Right lobe of liver (tissue), 4 donors: Measurements from ENCODE around the gene HNRNPDL.

Experiments
- POLR2A ChIP-seq: fragments of 450-650 bp; IDR thresholded peaks from one replicate; pipeline ENCODE4 v1.6.1; 2017; ENCODE audit warnings: antibody characterized with exemption, mild to moderate bottlenecking
- TF ChIP-seq, protein P1 (sequence below), 4 donors: fragments of 200-600 bp in 3 of 4; fragments of 450-650 bp in 1 of 4; IDR thresholded peaks; one replicate each; pipeline versions ENCODE4 v1.5.1 to v1.8.0; 2016 to 2022; ENCODE audit warnings: antibody characterized with exemption in 4 of 4, mild to moderate bottlenecking in 2 of 4
- donor health status: DM: no; HTN: no; CAD: no.
- donor health status: DM: no; HTN: no; CAD: no.
- donor health status: DM: no; HTN: yes; CAD: no.

DNA sequence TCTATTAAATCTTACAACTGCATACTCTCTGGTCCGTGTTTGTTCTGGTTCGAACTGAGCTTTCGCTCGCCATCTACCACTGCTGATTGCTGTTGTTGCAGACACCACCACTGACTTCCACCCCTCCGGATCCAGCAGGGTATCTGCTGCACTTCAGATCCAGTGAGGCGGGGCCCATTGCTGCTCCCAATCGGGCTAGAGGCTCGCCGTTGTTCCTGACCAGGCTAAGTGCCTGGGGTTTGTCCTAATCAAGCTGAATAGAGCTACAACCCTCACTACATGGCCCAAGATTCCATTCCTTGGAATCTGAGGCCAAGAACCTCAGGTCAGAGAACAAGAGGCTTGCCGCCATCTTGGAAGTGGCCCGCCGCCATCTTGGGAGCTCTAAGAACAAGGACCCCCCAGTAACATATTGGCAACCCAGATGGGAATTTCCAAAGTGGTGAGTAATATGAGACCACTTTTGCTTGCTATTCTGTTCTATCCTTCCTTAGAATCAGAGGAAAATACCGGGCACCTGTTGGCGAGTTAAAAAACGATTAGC is 43.4 kb upstream of the HNRNPDL start:
- TF ChIP-seq, protein P1, sequence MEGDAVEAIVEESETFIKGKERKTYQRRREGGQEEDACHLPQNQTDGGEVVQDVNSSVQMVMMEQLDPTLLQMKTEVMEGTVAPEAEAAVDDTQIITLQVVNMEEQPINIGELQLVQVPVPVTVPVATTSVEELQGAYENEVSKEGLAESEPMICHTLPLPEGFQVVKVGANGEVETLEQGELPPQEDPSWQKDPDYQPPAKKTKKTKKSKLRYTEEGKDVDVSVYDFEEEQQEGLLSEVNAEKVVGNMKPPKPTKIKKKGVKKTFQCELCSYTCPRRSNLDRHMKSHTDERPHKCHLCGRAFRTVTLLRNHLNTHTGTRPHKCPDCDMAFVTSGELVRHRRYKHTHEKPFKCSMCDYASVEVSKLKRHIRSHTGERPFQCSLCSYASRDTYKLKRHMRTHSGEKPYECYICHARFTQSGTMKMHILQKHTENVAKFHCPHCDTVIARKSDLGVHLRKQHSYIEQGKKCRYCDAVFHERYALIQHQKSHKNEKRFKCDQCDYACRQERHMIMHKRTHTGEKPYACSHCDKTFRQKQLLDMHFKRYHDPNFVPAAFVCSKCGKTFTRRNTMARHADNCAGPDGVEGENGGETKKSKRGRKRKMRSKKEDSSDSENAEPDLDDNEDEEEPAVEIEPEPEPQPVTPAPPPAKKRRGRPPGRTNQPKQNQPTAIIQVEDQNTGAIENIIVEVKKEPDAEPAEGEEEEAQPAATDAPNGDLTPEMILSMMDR (IDR thresholded peaks at IDR 0.05): no peak
- TF ChIP-seq POLR2A: no peak
